Osteoblast (primary cell): ENCODE measurements around the gene NRTN. TPM values are rescaled to one million over a fixed set of nuclear protein-coding genes. Genes with fewer than 3 reads are reported as not detected.

ENCODE experiments used
- DNase-seq: peaks from one replicate; pipeline ENCODE4 v3.0.0; 2011; ENCODE audit warnings: low spot score, mixed read lengths; ENCODE audit not compliant: insufficient read length; ENCODE audit errors: missing footprints
- H2AFZ ChIP-seq: 2 replicates; pipeline ENCODE4 v1.6.0; 2011; ENCODE audit warnings: mild to moderate bottlenecking, low read length
- H3K27ac ChIP-seq: 2 replicates; pipeline ENCODE4 v1.5.1; 2011; ENCODE audit warnings: mild to moderate bottlenecking, low read depth, low read length, moderate library complexity
- H3K27me3 ChIP-seq: 2 replicates; pipeline ENCODE4 v1.6.0; 2012; ENCODE audit warnings: mild to moderate bottlenecking, control low read depth, inconsistent platforms, low read length, moderate library complexity; ENCODE audit not compliant: insufficient read depth
- H3K36me3 ChIP-seq: 2 replicates; pipeline ENCODE4 v1.5.1; 2011; ENCODE audit warnings: mild to moderate bottlenecking, low read length, control low read depth, moderate library complexity; ENCODE audit not compliant: insufficient read depth
- H3K4me1 ChIP-seq: 2 replicates; pipeline ENCODE4 v1.5.1; 2011; ENCODE audit warnings: mild to moderate bottlenecking, low read length, control low read depth, moderate library complexity; ENCODE audit not compliant: insufficient read depth
- H3K4me2 ChIP-seq: 2 replicates; pipeline ENCODE4 v1.6.0; 2011; ENCODE audit warnings: mild to moderate bottlenecking, low read length; ENCODE audit not compliant: insufficient read depth
- H3K4me3 ChIP-seq: fragments of 200-600 bp; sonication (generic); 3 replicates; pipeline ENCODE4 v1.5.1; 2012; ENCODE audit warnings: mild to moderate bottlenecking, low read length, inconsistent platforms; ENCODE audit not compliant: insufficient read depth
- H3K79me2 ChIP-seq: 2 replicates; pipeline ENCODE4 v1.6.0; 2012; ENCODE audit warnings: mild to moderate bottlenecking, low read length, control low read depth, inconsistent platforms; ENCODE audit not compliant: insufficient read depth
- H3K9me3 ChIP-seq: 2 replicates; pipeline ENCODE4 v1.5.1; 2011; ENCODE audit warnings: low read depth, low read length, control low read depth
- H4K20me1 ChIP-seq: 2 replicates; pipeline ENCODE4 v1.6.0; 2012; ENCODE audit warnings: mild to moderate bottlenecking, low read length, control low read depth; ENCODE audit not compliant: insufficient read depth
- total RNA-seq: library from RNA; depleted of rRNA; stranded (reverse); fragments of >200 nt; gene quantifications from 2 replicates; pipeline ENCODE4 v1.2.3, GENCODE V29; 2012
- TF ChIP-seq, protein P1 (sequence below): IDR thresholded peaks from 2 replicates; pipeline ENCODE4 v1.5.1; 2011; ENCODE audit warnings: mild to moderate bottlenecking, low read depth, low read length, moderate library complexity; ENCODE audit errors: extremely low read depth

NRTN gene
- total RNA-seq, 1 donor = not detected

- Histone ChIP-seq H3K9me3 (no peaks in the 10 kb centered on the region), H4K20me1 (peaks cover 9% of the 10 kb centered on the region), H3K27ac (no peak overlapping the region), H3K4me2 (no peak overlapping the region), H3K27me3 (no peaks in the 10 kb centered on the region), H2AFZ (no peak overlapping the region), H3K4me3 (no peak overlapping the region), H3K4me1 (peaks cover 4% of the 10 kb centered on the region), H3K36me3 (peaks cover 36% of the 10 kb centered on the region), H3K79me2 (peaks cover 12% of the 10 kb centered on the region)
- TF ChIP-seq, protein P1, sequence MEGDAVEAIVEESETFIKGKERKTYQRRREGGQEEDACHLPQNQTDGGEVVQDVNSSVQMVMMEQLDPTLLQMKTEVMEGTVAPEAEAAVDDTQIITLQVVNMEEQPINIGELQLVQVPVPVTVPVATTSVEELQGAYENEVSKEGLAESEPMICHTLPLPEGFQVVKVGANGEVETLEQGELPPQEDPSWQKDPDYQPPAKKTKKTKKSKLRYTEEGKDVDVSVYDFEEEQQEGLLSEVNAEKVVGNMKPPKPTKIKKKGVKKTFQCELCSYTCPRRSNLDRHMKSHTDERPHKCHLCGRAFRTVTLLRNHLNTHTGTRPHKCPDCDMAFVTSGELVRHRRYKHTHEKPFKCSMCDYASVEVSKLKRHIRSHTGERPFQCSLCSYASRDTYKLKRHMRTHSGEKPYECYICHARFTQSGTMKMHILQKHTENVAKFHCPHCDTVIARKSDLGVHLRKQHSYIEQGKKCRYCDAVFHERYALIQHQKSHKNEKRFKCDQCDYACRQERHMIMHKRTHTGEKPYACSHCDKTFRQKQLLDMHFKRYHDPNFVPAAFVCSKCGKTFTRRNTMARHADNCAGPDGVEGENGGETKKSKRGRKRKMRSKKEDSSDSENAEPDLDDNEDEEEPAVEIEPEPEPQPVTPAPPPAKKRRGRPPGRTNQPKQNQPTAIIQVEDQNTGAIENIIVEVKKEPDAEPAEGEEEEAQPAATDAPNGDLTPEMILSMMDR = no peak
- peak; percentile 55 for DNase-seq
Observed at GRCh38 chr19:5788422-5788821, 16.4 kb upstream of the NRTN start.

DNA sequence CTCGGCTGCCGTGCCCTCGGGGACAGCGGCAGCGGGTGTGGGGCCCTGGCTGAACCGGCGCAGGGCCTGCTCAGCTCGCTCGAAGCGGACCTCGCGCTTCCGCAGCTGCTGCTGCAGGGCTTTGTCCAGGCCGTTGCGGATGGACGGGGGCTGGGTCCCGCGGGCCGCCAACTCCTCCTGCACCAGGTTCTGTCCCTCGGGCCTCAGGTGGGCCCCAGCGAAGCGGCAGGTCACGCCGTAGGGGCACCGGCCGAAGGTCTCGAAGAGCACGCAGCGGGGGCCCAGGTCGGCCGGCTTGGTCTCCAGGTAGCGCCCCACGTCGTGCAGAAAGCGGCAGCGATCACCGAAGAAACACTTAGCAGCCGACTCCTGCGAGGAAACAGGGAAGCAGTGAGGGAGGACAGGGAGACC is 15.5 kb upstream of the NRTN start:
- Histone ChIP-seq H3K79me2 (peaks cover 12% of the 10 kb centered on the region), H3K4me1 (peaks cover 4% of the 10 kb centered on the region), H3K4me2 (no peak overlapping the region), H3K36me3 (peaks cover 36% of the 10 kb centered on the region), H3K4me3 (no peak overlapping the region), H2AFZ (no peak overlapping the region), H3K27me3 (no peaks in the 10 kb centered on the region), H4K20me1 (peaks cover 9% of the 10 kb centered on the region), H3K27ac (no peak overlapping the region), H3K9me3 (no peaks in the 10 kb centered on the region)
- TF ChIP-seq, protein P1 = no peak
- DNase-seq = peak; percentile 66

- Histone ChIP-seq H2AFZ (peak overlapping the region; percentile 72), H3K79me2 (peaks cover 12% of the 10 kb centered on the region), H3K4me3 (peak overlapping the region; percentile 95), H3K9me3 (no peaks in the 10 kb centered on the region), H3K4me1 (peaks cover 4% of the 10 kb centered on the region), H3K4me2 (peak overlapping the region; percentile 100), H3K36me3 (peaks cover 36% of the 10 kb centered on the region), H4K20me1 (peaks cover 9% of the 10 kb centered on the region), H3K27me3 (no peaks in the 10 kb centered on the region), H3K27ac (peak overlapping the region; percentile 97)
- DNase-seq = peak; percentile 80
- TF ChIP-seq, protein P1 = no peak
Observed at GRCh38 chr19:5789886-5790558, 14.8 kb upstream of the NRTN start.

GRCh38 chr19:5790559-5791520 is 14.0 kb upstream of the NRTN start, which contains the start of gene DUS3L:
Gene DUS3L (minus strand): TSS chr19:5791163. CDS start chr19:5791141, 22 bp downstream.
- H3K4me3 ChIP-seq = peak within 1 kb of the TSS; percentile 95

More at GRCh38 chr19:5790559-5791520, 14.0 kb upstream of the NRTN start, which contains the start of gene DUS3L:
- H3K27ac ChIP-seq = peak within 1 kb of the TSS; percentile 97
- peak within 1 kb of the TSS; percentile 99 for H2AFZ ChIP-seq
- H3K79me2 ChIP-seq = peaks cover 12% of the 10 kb centered on the region
- H3K9me3 ChIP-seq = no peaks in the 10 kb centered on the region
- no peaks in the 10 kb centered on the region for H3K27me3 ChIP-seq
- H3K4me1 ChIP-seq = peaks cover 4% of the 10 kb centered on the region
- peak within 1 kb of the TSS; percentile 100 for H3K4me2 ChIP-seq
- TF ChIP-seq, protein P1 = no peak
- DNase-seq = peak; percentile 100
- H4K20me1 ChIP-seq = peaks cover 9% of the 10 kb centered on the region
- H3K36me3 ChIP-seq = peaks cover 36% of the 10 kb centered on the region
